ENCODE results near the gene CCDC85B.

CCDC85B gene

DNA sequence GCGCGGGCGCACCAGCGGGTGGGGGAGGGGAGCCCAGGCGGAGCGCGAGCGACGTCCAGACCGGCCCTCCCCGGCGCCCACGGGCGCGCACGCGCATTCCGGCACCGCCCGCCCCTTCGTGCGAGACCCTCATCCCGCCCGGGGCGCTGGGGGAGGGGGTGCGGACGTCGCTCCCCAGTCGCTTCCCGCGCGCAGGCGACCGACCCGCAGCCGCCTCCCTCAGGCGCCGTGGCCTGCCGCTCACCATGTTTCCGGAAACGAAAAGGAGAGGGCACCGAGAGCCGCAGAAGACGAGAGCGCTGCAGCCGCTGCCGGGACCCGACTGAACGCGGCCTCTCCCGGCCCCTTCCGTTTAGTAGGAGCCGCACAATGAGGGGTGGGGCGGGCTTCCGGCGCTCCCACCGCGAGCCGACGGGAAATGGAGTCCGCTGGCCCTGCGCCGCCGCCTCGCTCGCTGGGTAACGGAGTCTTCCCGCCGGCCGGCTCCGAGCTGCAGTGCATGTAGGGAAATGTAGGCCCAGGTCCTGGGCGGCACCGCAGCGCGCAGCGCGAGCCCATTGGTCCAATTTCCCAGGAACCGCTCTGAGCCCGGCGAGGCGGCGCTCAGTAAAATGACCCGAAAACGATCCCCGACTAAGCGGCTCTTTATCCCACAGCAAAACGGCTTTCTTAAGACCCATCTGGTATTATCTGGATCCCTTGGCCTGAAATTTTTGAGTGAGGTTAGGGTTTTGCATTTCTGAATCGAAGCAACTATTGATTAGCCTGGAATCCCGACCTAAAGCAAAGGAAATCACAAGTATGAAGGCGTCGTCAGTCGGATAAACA, 32.4 kb upstream of the CCDC85B start, which contains the start of gene CFL1:
Gene CFL1 (minus strand): TSS at position 328 of the 828 bp plus-strand sequence. CDS start 81 bp downstream, at position 247.
- peak; percentile 87 for DNase-seq

DNA sequence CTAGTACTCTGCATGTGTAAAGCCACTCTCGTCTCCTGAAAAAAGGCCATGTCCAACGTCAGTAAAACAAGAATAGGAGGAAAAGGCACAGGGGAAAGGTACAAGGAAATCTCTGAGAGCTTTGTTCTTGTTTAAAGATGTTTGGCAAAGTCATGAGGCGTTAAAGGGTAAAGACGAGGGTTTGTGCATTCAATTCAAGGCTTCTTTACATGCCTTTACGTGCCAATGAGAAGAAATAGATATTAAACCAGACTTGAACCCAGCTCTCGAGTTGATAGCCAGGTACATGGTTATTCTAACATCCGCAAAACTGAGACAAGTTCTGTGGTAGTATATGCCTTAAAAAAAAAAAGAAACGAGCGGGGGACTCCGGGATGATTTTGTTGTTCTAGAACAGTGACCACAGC, 31.8 kb upstream of the CCDC85B start:
- no peak for DNase-seq

DNA sequence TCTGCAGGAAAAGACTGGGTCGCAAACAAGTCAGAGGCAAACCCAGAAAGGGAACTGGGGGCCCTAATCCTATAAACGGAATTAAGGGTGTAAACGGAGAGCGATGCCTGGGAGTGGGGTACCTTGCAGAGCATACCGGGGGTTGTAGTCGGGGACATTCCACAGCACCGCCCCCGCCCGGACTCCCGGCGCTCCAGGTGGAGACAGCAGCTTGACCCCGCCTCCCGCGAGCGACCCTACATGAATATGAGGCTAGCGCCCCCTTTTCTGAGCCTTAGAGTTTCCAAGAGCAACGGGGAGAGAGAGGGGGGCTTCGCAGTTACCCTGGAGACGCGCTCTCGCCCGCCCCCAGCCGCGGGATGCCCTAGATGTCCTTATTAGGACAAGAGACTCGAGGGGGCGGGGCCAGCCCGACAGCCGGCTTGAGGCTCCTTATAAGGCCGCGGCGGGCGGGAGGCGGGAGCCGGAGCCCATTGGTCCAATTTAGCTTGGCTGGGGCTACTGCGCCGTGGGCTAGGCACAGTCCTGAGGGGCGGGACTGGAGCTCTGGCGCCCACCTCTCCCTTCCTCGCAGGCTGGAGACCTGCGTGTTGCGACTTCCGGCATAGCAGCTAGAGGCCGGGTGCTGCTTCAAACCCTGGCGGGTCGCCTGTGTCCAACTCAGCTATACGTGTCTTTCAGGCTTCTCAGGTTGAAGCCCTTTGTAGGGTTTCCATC, 31.2 kb upstream of the CCDC85B start:
- peak; percentile 70 for DNase-seq

DNA sequence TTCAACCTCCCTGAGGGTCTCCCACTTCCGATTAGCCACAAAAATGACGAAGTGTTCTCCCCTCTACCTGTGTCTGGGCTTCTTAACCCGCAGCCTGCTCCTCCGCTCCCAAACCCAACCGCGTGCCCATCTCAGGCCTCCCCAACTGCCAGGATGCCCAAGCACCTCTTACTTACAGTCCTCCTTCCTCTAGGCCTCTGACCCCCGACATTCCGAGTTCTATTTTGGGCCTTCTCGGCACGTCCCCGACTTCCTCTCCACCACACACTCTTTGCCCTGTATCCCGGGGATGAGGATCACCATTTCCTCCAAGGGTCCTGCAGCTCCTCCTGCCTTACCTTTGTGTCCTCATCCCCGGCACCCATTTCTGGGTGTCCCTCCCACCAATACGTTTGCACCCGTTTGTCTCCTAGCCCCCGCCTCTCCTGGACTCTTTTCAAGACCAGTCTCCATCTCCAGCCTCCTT, 30.6 kb upstream of the CCDC85B start:
- no peak for DNase-seq

GRCh38 chr11:65860278-65861164, 30.0 kb upstream of the CCDC85B start, which contains the start of gene MUS81:
Gene MUS81 (plus strand): TSS chr11:65860433. CDS start chr11:65860754, 321 bp downstream.
- DNase-seq, result peak; percentile 71

DNA sequence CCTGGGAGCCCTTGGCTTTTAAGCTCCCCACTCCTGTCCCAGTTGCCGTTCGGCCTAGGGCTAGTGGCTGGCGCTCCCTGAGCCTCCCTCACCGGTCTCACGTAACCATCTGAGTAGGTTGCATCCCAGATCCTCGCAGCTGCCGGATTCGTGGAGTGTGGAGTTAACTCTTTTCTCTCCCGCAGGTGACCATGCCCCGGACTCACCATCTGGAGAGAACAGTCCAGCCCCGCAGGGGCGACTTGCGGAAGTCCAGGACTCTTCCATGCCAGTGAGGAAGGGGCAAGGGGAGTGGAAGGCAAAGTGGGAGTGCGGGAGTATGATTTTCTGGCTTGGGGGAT, 29.3 kb upstream of the CCDC85B start:
- no peak for DNase-seq

DNA sequence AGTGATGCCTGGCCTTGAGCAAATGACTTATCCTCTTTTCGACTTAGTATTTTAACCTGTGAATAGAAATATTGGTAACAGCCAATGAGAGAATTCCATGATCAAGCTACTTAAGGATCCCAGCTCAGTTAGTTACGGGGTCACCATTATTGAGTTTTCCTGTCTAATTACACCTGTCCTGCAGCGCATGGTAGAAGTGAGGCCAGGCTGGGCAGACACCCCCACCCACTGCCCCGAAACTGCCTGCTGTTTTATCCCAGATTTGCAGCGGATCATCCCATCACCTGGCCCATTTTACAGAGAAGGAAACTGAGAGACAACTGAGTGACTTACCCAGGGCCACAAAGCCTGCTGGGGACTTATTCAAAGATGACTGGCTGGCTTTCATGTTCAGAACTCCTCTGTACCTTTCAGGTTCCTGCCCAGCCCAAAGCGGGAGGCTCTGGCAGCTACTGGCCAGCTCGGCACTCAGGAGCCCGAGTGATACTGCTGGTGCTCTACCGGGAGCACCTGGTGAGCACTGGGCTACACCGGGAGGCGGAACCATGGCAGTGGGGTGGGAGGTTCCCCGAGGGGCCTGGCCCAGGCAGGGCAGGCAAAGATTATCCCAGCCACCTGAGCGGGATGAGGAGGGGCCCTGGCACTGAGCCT, 28.8 kb upstream of the CCDC85B start:
- DNase-seq, result no peak

DNA sequence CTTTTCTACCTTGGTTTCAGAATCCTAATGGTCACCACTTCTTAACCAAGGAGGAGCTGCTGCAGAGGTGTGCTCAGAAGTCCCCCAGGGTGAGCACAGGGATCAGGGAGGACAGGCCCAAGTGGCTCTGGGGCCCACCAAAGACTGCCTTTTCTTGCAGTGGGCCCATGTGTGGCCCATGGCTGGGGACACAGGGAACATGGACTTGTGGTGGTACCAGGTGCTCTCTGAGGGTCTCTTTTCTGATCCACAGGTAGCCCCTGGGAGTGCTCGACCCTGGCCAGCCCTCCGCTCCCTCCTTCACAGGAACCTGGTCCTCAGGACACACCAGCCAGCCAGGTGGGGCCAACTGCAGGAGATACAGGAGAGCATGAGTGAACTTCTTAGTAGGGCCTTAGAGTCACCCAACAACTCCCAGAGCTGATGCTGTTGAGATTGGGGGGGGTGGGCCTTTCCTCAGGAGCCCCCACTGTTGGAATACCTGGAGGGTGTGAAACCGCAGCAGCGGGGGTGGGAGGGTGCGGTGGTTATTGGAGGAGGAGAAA, 28.2 kb upstream of the CCDC85B start:
- DNase-seq, result no peak

DNA sequence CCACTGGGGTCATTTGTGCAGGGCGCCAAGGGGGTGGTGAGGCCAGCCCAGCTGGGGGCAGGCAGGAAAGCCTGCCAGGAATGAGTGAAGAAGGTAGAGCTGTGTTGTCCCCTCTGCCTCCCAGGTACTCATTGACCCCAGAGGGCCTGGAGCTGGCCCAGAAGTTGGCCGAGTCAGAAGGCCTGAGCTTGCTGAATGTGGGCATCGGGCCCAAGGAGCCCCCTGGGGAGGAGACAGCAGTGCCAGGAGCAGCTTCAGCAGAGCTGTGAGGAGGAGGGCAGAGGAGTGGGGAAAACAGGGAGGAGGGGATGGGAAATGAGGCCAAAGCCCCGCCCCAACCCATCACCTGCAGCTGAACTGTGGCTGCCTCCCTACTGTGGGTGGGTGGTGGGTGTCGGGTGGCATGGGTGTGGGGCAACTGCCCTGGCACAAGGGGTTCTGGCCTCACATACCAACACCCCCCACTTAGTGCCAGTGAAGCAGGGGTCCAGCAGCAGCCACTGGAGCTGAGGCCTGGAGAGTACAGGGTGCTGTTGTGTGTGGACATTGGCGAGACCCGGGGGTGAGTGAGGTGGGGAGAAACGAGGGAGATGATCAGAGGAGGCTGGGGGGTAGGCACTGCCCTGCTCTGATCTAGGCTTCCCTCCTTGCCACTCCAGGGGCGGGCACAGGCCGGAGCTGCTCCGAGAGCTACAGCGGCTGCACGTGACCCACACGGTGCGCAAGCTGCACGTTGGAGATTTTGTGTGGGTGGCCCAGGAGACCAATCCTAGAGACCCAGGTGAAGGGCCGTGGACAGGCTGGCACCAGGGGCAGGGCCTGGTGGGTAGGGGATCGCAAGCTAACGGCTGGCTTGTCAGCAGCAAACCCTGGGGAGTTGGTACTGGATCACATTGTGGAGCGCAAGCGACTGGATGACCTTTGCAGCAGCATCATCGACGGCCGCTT, 27.3 kb upstream of the CCDC85B start:
- DNase-seq, result no peak

DNA sequence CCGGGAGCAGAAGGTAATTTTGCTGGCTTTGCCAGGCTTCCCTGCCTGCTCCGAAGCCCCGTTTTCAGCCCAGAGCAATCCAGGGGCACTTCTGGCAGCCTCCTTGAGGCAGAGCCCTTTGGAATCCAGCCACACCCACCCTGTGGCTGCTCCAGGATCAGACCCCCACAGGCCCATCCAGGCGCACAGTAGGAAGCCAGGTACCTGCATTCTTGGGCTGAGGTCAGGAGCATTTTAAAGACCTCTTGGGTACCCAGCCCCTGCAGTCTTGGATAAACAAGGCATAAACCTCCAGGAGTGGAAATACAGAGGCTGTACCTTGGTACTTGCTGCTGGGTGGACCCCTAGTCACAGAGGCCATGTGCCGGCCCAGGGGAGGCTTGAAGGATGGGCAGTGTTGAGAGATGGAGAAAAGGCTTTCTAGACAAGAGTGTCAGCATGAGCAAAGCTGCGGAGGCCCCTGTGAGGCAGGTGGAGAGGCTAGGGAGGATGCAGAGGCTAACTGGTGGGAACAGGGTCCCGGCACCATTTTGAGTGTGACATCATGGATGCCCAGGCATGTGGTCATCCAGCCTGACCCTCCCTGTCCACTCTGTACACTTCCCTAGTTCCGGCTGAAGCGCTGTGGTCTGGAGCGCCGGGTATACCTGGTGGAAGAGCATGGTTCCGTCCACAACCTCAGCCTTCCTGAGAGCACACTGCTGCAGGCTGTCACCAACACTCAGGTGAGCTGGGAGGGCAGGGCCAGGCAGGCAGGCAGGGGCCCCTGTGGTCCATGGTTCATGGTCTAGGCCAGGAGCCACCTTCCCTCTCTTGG, 26.4 kb upstream of the CCDC85B start:
- no peak for DNase-seq

DNA sequence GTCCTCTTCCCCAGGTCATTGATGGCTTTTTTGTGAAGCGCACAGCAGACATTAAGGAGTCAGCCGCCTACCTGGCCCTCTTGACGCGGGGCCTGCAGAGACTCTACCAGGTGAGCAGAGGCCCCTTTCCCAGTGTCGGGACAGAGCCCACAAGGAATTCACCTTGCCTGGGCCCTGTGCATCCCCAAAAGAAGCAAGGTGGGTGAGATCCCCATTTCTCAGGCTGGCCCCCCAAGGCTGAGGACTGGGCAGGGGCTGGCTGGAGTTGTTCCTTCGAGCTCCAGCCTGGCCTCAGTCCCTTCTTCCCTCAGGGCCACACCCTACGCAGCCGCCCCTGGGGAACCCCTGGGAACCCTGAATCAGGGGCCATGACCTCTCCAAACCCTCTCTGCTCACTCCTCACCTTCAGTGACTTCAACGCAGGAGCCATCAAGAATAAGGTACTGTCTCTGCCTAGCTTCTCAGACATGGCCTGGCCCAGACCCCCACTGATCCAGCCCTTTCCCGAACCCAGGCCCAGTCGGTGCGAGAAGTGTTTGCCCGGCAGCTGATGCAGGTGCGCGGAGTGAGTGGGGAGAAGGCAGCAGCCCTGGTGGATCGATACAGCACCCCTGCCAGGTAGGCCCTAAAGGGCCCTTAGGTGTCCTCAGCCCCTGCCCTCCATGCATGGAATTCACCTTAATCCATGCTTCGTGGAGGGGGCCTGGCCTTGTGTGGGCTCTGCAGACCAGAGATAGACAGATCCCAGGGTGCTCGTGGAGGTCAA, 25.6 kb upstream of the CCDC85B start:
- DNase-seq, result no peak

DNA sequence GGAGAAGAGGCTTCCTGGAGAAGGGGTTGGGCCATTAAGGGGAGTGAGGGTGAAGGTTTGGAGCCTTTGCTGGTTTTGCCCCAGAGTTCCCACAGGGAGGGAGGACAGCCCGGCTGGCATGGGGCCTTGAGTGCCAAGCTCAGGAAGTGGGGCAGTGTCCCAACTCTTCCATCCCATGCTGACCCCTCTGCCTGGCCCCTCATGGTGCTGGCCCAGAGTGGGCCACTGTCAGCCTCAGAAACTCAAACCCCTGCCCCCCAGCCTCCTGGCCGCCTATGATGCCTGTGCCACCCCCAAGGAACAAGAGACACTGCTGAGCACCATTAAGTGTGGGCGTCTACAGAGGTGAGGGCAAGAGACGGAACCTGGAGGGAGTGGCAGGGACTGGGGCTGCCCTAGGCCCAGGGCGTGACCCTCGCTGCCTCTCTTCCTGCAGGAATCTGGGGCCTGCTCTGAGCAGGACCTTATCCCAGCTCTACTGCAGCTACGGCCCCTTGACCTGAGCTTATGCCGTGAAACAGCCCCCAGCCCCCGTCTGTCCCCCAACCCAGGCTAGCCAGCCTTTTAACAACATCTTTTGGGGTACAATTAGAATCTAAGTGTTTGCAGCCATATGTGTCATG, 24.8 kb upstream of the CCDC85B start:
- DNase-seq, result no peak

GRCh38 chr11:65866509-65867283, 23.8 kb upstream of the CCDC85B start:
- DNase-seq, result no peak

- DNase-seq, result no peak
Measured at GRCh38 chr11:65867284-65868071, 23.0 kb upstream of the CCDC85B start.

- no peak for DNase-seq
Measured at GRCh38 chr11:65868076-65868667, 22.3 kb upstream of the CCDC85B start.

- DNase-seq, result no peak
Measured at GRCh38 chr11:65868907-65869306, 21.6 kb upstream of the CCDC85B start.

All from GOT3 (cell line).